Neutrophil (primary cell): ENCODE measurements around the gene RNF41.

ENCODE experiments used
- H3K27ac ChIP-seq: fragments of 200-600 bp; sonication (generic); 2 replicates; pipeline ENCODE4 v1.5.1; 2016; ENCODE audit warnings: mild to moderate bottlenecking, moderate library complexity
- H3K27me3 ChIP-seq: fragments of 200-600 bp; sonication (generic); 2 replicates; pipeline ENCODE4 v1.6.0; 2016; ENCODE audit warnings: mild to moderate bottlenecking
- H3K36me3 ChIP-seq: fragments of 200-600 bp; sonication (generic); 2 replicates; pipeline ENCODE4 v1.5.1; 2017
- H3K4me1 ChIP-seq, 2 experiments: fragments of 200-600 bp in 1 of 2; sonication (generic) in 1 of 2; 1 replicate in 1 of 2; 2 replicates in 1 of 2; pipeline versions ENCODE4 v1.5.1 to v1.6.1; 2013 to 2016; ENCODE audit warnings: low read depth in 1 of 2, low read length in 1 of 2, mild to moderate bottlenecking in 1 of 2, moderate library complexity in 1 of 2; ENCODE audit not compliant: control insufficient read depth in 1 of 2, insufficient read depth in 1 of 2
- H3K4me3 ChIP-seq, 2 experiments: fragments of 200-600 bp in 1 of 2; sonication (generic) in 1 of 2; 1 replicate in 1 of 2; 2 replicates in 1 of 2; pipeline ENCODE4 v1.5.1; 2013 to 2016; ENCODE audit warnings: low read depth in 1 of 2, low read length in 1 of 2, mild to moderate bottlenecking in 1 of 2, moderate library complexity in 1 of 2
- H3K9me3 ChIP-seq: fragments of 200-600 bp; sonication (generic); 2 replicates; pipeline ENCODE4 v1.5.1; 2016
- TF ChIP-seq, protein P1 (sequence below): fragments of 200-600 bp; sonication (generic); IDR thresholded peaks from 2 replicates; pipeline ENCODE4 v1.5.1; 2016; ENCODE audit warnings: antibody characterized with exemption

RNF41 gene

DNA sequence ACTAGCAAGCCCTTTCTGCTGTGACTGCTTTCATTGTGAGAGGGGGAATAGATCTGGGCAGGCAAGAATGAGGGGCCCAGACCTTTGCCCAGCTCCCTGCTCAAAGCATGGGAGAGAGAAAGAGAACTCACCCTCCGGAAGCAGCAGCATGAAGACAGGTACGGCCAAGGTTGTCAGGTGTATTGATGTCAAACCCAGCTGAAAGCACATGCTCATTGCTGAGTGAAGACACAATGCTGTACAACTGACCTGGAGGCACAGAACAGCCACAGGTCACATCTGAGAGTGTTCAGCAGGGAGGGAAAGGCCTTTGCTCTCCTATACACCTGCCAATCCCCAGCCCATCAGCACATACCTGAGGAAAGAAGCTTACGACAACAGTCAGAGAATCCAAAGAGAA is 30.9 kb upstream of the RNF41 start:
- no peak overlapping the region for H3K4me3 ChIP-seq
- no peaks in the 10 kb centered on the region for H3K27me3 ChIP-seq
- no peak overlapping the region for H3K27ac ChIP-seq
- TF ChIP-seq, protein P1, sequence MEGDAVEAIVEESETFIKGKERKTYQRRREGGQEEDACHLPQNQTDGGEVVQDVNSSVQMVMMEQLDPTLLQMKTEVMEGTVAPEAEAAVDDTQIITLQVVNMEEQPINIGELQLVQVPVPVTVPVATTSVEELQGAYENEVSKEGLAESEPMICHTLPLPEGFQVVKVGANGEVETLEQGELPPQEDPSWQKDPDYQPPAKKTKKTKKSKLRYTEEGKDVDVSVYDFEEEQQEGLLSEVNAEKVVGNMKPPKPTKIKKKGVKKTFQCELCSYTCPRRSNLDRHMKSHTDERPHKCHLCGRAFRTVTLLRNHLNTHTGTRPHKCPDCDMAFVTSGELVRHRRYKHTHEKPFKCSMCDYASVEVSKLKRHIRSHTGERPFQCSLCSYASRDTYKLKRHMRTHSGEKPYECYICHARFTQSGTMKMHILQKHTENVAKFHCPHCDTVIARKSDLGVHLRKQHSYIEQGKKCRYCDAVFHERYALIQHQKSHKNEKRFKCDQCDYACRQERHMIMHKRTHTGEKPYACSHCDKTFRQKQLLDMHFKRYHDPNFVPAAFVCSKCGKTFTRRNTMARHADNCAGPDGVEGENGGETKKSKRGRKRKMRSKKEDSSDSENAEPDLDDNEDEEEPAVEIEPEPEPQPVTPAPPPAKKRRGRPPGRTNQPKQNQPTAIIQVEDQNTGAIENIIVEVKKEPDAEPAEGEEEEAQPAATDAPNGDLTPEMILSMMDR, result no peak
- H3K36me3 ChIP-seq, result peaks cover 83% of the 10 kb centered on the region
- H3K9me3 ChIP-seq, result no peaks in the 10 kb centered on the region
- peaks cover 6 to 7% of the 10 kb centered on the region in 2 experiments for H3K4me1 ChIP-seq

DNA sequence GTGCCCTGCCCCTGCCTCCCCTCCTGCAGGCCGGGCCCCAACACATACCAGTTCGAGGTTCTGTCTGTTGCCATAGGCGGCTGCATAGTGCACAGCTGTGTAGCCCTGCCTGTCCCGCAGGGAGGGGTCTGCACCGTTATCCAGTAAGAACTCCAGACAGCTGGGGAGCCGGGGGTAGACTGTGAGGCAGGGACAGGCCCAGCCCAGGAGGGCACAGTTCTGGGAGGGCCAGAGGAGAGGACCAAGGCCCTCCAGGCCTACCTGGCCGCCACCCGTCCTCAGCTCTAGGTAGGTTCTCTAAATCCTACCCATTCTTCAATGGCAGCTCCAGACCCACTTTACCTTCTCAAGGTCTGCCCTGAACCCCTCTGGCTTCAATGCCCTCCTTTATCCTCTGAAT is 27.0 kb upstream of the RNF41 start:
- H3K9me3 ChIP-seq, result no peaks in the 10 kb centered on the region
- H3K4me1 ChIP-seq, result no peaks in the 10 kb centered on the region
- no peak overlapping the region for H3K4me3 ChIP-seq
- H3K27me3 ChIP-seq, result no peaks in the 10 kb centered on the region
- H3K36me3 ChIP-seq, result peaks cover 95% of the 10 kb centered on the region
- no peak overlapping the region for H3K27ac ChIP-seq
- TF ChIP-seq, protein P1, result no peak

DNA sequence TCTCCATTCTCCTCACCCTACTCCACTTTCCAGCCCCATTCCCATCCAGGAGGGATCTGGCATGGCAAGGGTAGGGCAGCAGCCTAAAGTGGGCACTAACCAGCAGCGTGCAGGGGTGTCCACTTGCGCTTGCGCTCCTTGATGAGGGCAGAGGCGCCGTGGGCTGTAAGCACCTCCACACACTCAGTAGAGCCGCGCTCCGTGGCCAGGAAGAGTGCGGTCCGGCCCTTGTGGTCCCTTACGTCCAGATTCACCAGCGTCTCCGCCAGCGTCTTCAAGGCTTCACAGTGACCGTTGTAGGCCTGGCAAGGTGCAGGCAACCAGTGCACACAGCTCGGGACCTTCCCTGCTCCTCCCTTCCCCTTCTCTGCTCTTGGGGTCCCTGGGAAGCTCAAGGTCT is 26.2 kb upstream of the RNF41 start:
- peaks cover 95% of the 10 kb centered on the region for H3K36me3 ChIP-seq

DNA sequence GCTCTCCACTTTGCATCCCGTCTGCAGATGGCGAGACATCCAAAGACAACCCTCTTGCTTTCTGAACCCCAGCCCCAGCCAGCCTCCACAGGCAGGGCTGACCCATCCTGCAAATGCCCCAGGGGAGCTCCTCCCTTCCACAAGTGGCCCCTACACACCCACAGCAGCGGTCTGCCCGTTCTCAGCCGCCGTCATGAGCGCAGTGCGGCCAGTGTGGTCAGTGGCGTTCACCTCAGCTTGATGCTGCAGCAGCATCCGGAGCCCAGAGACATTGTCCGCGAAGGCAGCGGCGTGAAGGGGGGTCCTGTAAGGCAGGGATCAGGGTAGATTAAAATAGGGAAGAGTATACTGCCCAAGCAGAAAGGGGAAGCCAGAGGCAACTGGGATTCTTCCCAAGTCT is 22.8 kb upstream of the RNF41 start:
- H3K4me3 ChIP-seq, result no peak overlapping the region
- peaks cover 99% of the 10 kb centered on the region for H3K36me3 ChIP-seq
- no peak overlapping the region for H3K27ac ChIP-seq
- no peaks in the 10 kb centered on the region for H3K4me1 ChIP-seq
- H3K9me3 ChIP-seq, result no peaks in the 10 kb centered on the region
- no peaks in the 10 kb centered on the region for H3K27me3 ChIP-seq
- TF ChIP-seq, protein P1, result no peak

More for the DNA sequence above, 26.2 kb upstream of the RNF41 start:
- Histone ChIP-seq H3K27ac (no peak overlapping the region), H3K4me1 (no peaks in the 10 kb centered on the region), H3K4me3 (no peak overlapping the region), H3K9me3 (no peaks in the 10 kb centered on the region), H3K27me3 (no peaks in the 10 kb centered on the region)
- TF ChIP-seq, protein P1, result no peak

DNA sequence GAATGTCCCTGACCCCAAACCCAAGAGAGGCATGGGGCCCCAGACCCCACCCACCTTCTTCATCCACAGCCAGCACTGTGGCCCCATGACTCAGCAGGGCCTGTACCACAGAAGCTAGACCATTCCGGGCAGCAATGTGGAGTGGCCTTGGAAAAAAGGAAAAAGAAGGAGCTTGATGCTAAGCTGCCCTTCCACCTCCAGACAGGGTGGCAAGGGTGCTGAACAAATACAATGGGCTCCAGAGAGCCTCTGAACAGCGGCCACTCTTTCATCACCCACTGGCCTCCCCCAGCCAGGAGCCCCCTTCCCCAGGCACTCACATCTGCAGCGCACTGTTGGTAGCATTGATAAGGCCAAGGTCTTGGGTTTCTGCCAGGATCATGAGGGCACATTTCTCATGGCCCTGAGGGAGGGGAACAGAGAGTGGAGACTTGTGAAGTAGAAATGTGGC is 22.0 kb upstream of the RNF41 start:
- TF ChIP-seq, protein P1, result no peak
- Histone ChIP-seq H3K36me3 (peaks cover 99% of the 10 kb centered on the region), H3K27ac (no peak overlapping the region), H3K4me1 (no peaks in the 10 kb centered on the region), H3K9me3 (no peaks in the 10 kb centered on the region), H3K4me3 (no peak overlapping the region), H3K27me3 (no peaks in the 10 kb centered on the region)

DNA sequence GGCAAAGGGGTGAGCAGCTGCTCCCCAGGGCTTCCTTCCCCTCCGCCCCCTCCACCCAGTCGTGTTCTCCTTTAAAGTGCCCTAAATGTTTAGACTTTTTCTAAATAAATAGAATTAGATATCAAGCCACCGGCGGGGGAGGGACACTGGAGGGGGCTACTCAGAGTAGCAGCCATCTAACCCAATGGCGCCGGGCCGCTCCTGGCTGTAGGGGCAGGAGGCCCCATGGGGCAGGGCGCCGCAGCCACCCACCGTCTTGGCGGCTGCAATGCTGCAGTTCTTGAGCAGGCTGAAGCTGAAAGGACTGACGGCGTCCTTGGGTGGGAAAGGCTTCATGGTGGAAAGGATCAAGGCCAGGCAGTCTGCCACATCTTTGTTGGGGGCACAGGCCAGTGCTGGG is 21.3 kb upstream of the RNF41 start:
- Histone ChIP-seq H3K27me3 (no peaks in the 10 kb centered on the region), H3K27ac (no peak overlapping the region), H3K4me1 (no peaks in the 10 kb centered on the region), H3K36me3 (peaks cover 97% of the 10 kb centered on the region), H3K9me3 (no peaks in the 10 kb centered on the region), H3K4me3 (no peak overlapping the region)
- TF ChIP-seq, protein P1, result no peak
